Uterus (tissue), 4 donors: ENCODE results near the gene MFRP. TPM values are rescaled to one million over a fixed set of nuclear protein-coding genes. Genes with fewer than 3 reads are reported as not detected.

ENCODE experiments used
- DNase-seq, 2 donors: peaks; one replicate each; pipeline ENCODE4 v3.0.0-alpha.2; 2019 to 2020
- H3K27ac ChIP-seq, 2 donors: fragments of 200-600 bp; sonication (generic); 1 replicate in 1 of 2; 2 replicates in 1 of 2; pipeline ENCODE4 v1.5.1; 2016 to 2018
- H3K27me3 ChIP-seq, 2 donors: fragments of 200-600 bp; sonication (generic); one replicate each; pipeline ENCODE4 v1.5.1; 2018 to 2019; ENCODE audit warnings: control low read depth in 1 of 2
- H3K36me3 ChIP-seq, 2 donors: fragments of 200-600 bp; sonication (generic); one replicate each; pipeline ENCODE4 v1.5.1; 2019; ENCODE audit warnings: control low read depth in 1 of 2
- H3K4me1 ChIP-seq, 2 donors: fragments of 200-600 bp; sonication (generic); one replicate each; pipeline ENCODE4 v1.5.1; 2018 to 2019; ENCODE audit warnings: control low read depth in 1 of 2
- H3K4me3 ChIP-seq, 2 donors: fragments of 200-600 bp; sonication (generic); 1 replicate in 1 of 2; 2 replicates in 1 of 2; pipeline ENCODE4 v1.5.1; 2018 to 2019; ENCODE audit warnings: mild to moderate bottlenecking in 1 of 2
- H3K9me3 ChIP-seq, 2 donors: fragments of 200-600 bp; sonication (generic); one replicate each; pipeline ENCODE4 v1.5.1; 2019; ENCODE audit warnings: control low read depth in 1 of 2
- CTCF ChIP-seq, 4 experiments: fragments of 200-600 bp in 2 of 4; fragments of 450-650 bp in 2 of 4; sonication (generic) in 2 of 4; IDR thresholded peaks; one replicate each; pipeline ENCODE4 v1.5.1; 2016 to 2019; ENCODE audit warnings: antibody characterized with exemption in 4 of 4, mild to moderate bottlenecking in 2 of 4, moderate library complexity in 1 of 4
- POLR2A ChIP-seq, 2 donors: fragments of 450-650 bp; IDR thresholded peaks; one replicate each; pipeline ENCODE4 v1.6.1; 2016; ENCODE audit warnings: antibody characterized with exemption in 2 of 2, mild to moderate bottlenecking in 1 of 2, moderate library complexity in 1 of 2
- intact Hi-C: fragments of 100-400 bp; cut with DNase I; formaldehyde crosslinking; loops from one replicate; pipeline ENCODE4 v1.15.1; 2023; ENCODE audit warnings: low total_unique reads
- total RNA-seq, 4 donors: library from RNA; depleted of rRNA in 3 of 4; stranded (reverse); fragments of >200 nt in 3 of 4; gene quantifications; one replicate each; pipeline versions ENCODE4 v1.1.0 to v1.2.4, GENCODE V29; 2014 to 2023
- donor health status: DM: yes; HTN: yes; CAD: no.

Gene MFRP
- total RNA-seq, 4 donors from 2014 or later: 0.07 to 0.26 TPM; not detected in 2

- intact Hi-C loops: loop anchor here (10.0 kb wide), 1 partner anchor 235 kb away; a partner anchor contains a TSS
- Histone ChIP-seq H3K36me3 (no peaks in the 10 kb centered on the region), H3K9me3 (no peaks in the 10 kb centered on the region), H3K27ac (no peak overlapping the region), H3K4me1 (peaks cover 0 to 4% of the 10 kb centered on the region in 2 donors), H3K4me3 (no peak overlapping the region), H3K27me3 (no peaks in the 10 kb centered on the region)
- TF ChIP-seq CTCF (IDR thresholded peaks at IDR 0.05): no peak
- no peak for TF ChIP-seq POLR2A (IDR thresholded peaks at IDR 0.05)
- DNase-seq: no peak
Measured at GRCh38 chr11:119330237-119330636, 16.3 kb downstream of the MFRP start.

GRCh38 chr11:119329320-119329719, 17.2 kb downstream of the MFRP start:
- no peaks in the 10 kb centered on the region for H3K9me3 ChIP-seq

GRCh38 chr11:119324189-119324588, 22.3 kb downstream of the MFRP start:
- Histone ChIP-seq H3K9me3 (no peaks in the 10 kb centered on the region), H3K4me3 (no peak overlapping the region), H3K27ac (peak overlapping the region; percentile 67 to 93), H3K4me1 (peaks cover 0 to 6% of the 10 kb centered on the region in 2 donors), H3K36me3 (no peaks in the 10 kb centered on the region), H3K27me3 (no peaks in the 10 kb centered on the region)
- intact Hi-C loops: loop anchor here (5.0 kb wide), 1 partner anchor 117 kb away; the partner anchor contains the start of gene CBL
- DNase-seq: no peak
- no peak for TF ChIP-seq CTCF (IDR thresholded peaks at IDR 0.05)
- TF ChIP-seq POLR2A (IDR thresholded peaks at IDR 0.05): no peak

More at GRCh38 chr11:119329320-119329719, 17.2 kb downstream of the MFRP start:
- H3K36me3 ChIP-seq: no peaks in the 10 kb centered on the region
- H3K27me3 ChIP-seq: no peaks in the 10 kb centered on the region
- TF ChIP-seq POLR2A (IDR thresholded peaks at IDR 0.05): no peak
- no peak for TF ChIP-seq CTCF (IDR thresholded peaks at IDR 0.05)
- DNase-seq: no peak
- H3K27ac ChIP-seq: no peak overlapping the region
- H3K4me3 ChIP-seq: no peak overlapping the region
- intact Hi-C loops: no loop called here
- H3K4me1 ChIP-seq: no peaks in the 10 kb centered on the region

- H3K27me3 ChIP-seq: no peaks in the 10 kb centered on the region
- H3K27ac ChIP-seq: peak overlapping the region; percentile 67 to 93
- no peak for TF ChIP-seq POLR2A (IDR thresholded peaks at IDR 0.05)
- peak; percentile 81 to 83 (median 81) for TF ChIP-seq CTCF (IDR thresholded peaks at IDR 0.05)
- intact Hi-C loops: loop anchor here (5.0 kb wide), 1 partner anchor 116 kb away; the partner anchor contains the start of gene CBL
- H3K4me1 ChIP-seq: peaks cover 0 to 6% of the 10 kb centered on the region in 2 donors
- H3K4me3 ChIP-seq: no peak overlapping the region
- peak; percentile 79 to 91 for DNase-seq
- no peaks in the 10 kb centered on the region for H3K9me3 ChIP-seq
- no peaks in the 10 kb centered on the region for H3K36me3 ChIP-seq
Measured at GRCh38 chr11:119323532-119324033, 22.9 kb downstream of the MFRP start.

GRCh38 chr11:119322921-119323531, 23.5 kb downstream of the MFRP start:
- H3K27me3 ChIP-seq: no peaks in the 10 kb centered on the region
- peak in 1 of 2 donors; percentile 11 for DNase-seq
- TF ChIP-seq CTCF (IDR thresholded peaks at IDR 0.05): no peak
- TF ChIP-seq POLR2A (IDR thresholded peaks at IDR 0.05): no peak
- no peak overlapping the region for H3K4me3 ChIP-seq
- peak overlapping the region; percentile 93 to 94 for H3K27ac ChIP-seq
- H3K4me1 ChIP-seq: peaks cover 0 to 6% of the 10 kb centered on the region in 2 donors
- no peaks in the 10 kb centered on the region for H3K36me3 ChIP-seq
- intact Hi-C loops: loop anchor here (5.0 kb wide), 1 partner anchor 116 kb away; the partner anchor contains the start of gene CBL
- H3K9me3 ChIP-seq: no peaks in the 10 kb centered on the region
